ENCODE results near the gene TNN. TPM values are rescaled to one million over a fixed set of nuclear protein-coding genes. Genes with fewer than 3 reads are reported as not detected.

Gene TNN
- total RNA-seq, 1 donor from 2014 or later = 0.26 TPM

- peaks cover 5% of the 10 kb centered on the region for H3K27me3 Mint-ChIP-seq (ENCODE audit: low read depth)
- H3K36me3 Mint-ChIP-seq (ENCODE audit: low read depth) = no peaks in the 10 kb centered on the region
- H3K27ac Mint-ChIP-seq (ENCODE audit: unreplicated experiment) = no peak overlapping the region
- DNase-seq (ENCODE audit: low read depth, low spot score) = no peak
- H3K9me3 Mint-ChIP-seq = no peaks in the 10 kb centered on the region
- no peak for TF ChIP-seq CTCF (conservative IDR thresholded peaks at IDR 0.05)
- H3K4me1 Mint-ChIP-seq = peaks cover 23% of the 10 kb centered on the region
- H3K4me3 Mint-ChIP-seq = no peak overlapping the region
Observed at GRCh38 chr1:175162955-175163354, 95.3 kb downstream of the TNN start.

- no peak for TF ChIP-seq CTCF (conservative IDR thresholded peaks at IDR 0.05)
- Mint-ChIP-seq H3K4me1 (peaks cover 18% of the 10 kb centered on the region), H3K27me3 (ENCODE audit: low read depth) (peaks cover 5% of the 10 kb centered on the region), H3K9me3 (no peaks in the 10 kb centered on the region), H3K4me3 (no peak overlapping the region), H3K27ac (ENCODE audit: unreplicated experiment) (peak overlapping the region; percentile 77), H3K36me3 (ENCODE audit: low read depth) (no peaks in the 10 kb centered on the region)
- DNase-seq (ENCODE audit: low read depth, low spot score) = no peak
Observed at GRCh38 chr1:175163702-175164101, 96.1 kb downstream of the TNN start.

GRCh38 chr1:175164751-175165150, 97.1 kb downstream of the TNN start:
- no peak for DNase-seq (ENCODE audit: low read depth, low spot score)
- no peak for TF ChIP-seq CTCF (conservative IDR thresholded peaks at IDR 0.05)
- no peak overlapping the region for H3K4me3 Mint-ChIP-seq
- H3K27ac Mint-ChIP-seq (ENCODE audit: unreplicated experiment) = no peak overlapping the region
- peaks cover 18% of the 10 kb centered on the region for H3K4me1 Mint-ChIP-seq
- peaks cover 5% of the 10 kb centered on the region for H3K27me3 Mint-ChIP-seq (ENCODE audit: low read depth)
- no peaks in the 10 kb centered on the region for H3K9me3 Mint-ChIP-seq
- no peaks in the 10 kb centered on the region for H3K36me3 Mint-ChIP-seq (ENCODE audit: low read depth)

- no peak overlapping the region for H3K27ac Mint-ChIP-seq (ENCODE audit: unreplicated experiment)
- no peak for TF ChIP-seq CTCF (conservative IDR thresholded peaks at IDR 0.05)
- no peak for DNase-seq (ENCODE audit: low read depth, low spot score)
- H3K4me3 Mint-ChIP-seq = no peak overlapping the region
- peaks cover 7% of the 10 kb centered on the region for H3K27me3 Mint-ChIP-seq (ENCODE audit: low read depth)
- H3K9me3 Mint-ChIP-seq = no peaks in the 10 kb centered on the region
- no peaks in the 10 kb centered on the region for H3K36me3 Mint-ChIP-seq (ENCODE audit: low read depth)
- H3K4me1 Mint-ChIP-seq = peaks cover 18% of the 10 kb centered on the region
Observed at GRCh38 chr1:175166746-175167145, 99.1 kb downstream of the TNN start.

GRCh38 chr1:175167861-175168260, 100.2 kb downstream of the TNN start:
- Mint-ChIP-seq H3K4me1 (peaks cover 18% of the 10 kb centered on the region), H3K27me3 (ENCODE audit: low read depth) (peaks cover 7% of the 10 kb centered on the region), H3K36me3 (ENCODE audit: low read depth) (no peaks in the 10 kb centered on the region), H3K4me3 (no peak overlapping the region), H3K27ac (ENCODE audit: unreplicated experiment) (no peak overlapping the region), H3K9me3 (no peaks in the 10 kb centered on the region)
- DNase-seq (ENCODE audit: low read depth, low spot score) = no peak
- TF ChIP-seq CTCF (conservative IDR thresholded peaks at IDR 0.05) = no peak

GRCh38 chr1:175168782-175169181, 101.1 kb downstream of the TNN start:
- peaks cover 7% of the 10 kb centered on the region for H3K27me3 Mint-ChIP-seq (ENCODE audit: low read depth)
- no peak for DNase-seq (ENCODE audit: low read depth, low spot score)
- TF ChIP-seq CTCF (conservative IDR thresholded peaks at IDR 0.05) = no peak
- H3K27ac Mint-ChIP-seq (ENCODE audit: unreplicated experiment) = no peak overlapping the region
- peaks cover 17% of the 10 kb centered on the region for H3K4me1 Mint-ChIP-seq
- no peaks in the 10 kb centered on the region for H3K9me3 Mint-ChIP-seq
- no peak overlapping the region for H3K4me3 Mint-ChIP-seq
- no peaks in the 10 kb centered on the region for H3K36me3 Mint-ChIP-seq (ENCODE audit: low read depth)

Measured in neural crest cell (in vitro differentiated cells).